Cardiac muscle cell (in vitro differentiated cells and primary cell): ENCODE measurements around the gene SELE. TPM values are rescaled to one million over a fixed set of nuclear protein-coding genes. Genes with fewer than 3 reads are reported as not detected.

Experiments
- DNase-seq, 2 donors: peaks; one replicate each; pipeline versions ENCODE4 v3.0.0 to v3.0.0-alpha.2; 2010 to 2017; ENCODE audit warnings: low read depth in 1 of 2, low spot score in 1 of 2
- H3K27ac ChIP-seq: fragments of 200-600 bp; sonication (generic); 2 replicates; pipeline ENCODE4 v1.5.1; 2016
- H3K27me3 ChIP-seq: fragments of 200-600 bp; sonication (generic); 2 replicates; pipeline ENCODE4 v1.6.0; 2016; ENCODE audit warnings: control low read depth
- H3K36me3 ChIP-seq: fragments of 200-600 bp; sonication (generic); 2 replicates; pipeline ENCODE4 v1.5.1; 2016; ENCODE audit warnings: control low read depth
- H3K4me1 ChIP-seq: fragments of 200-600 bp; sonication (generic); 2 replicates; pipeline ENCODE4 v1.8.1; 2017; ENCODE audit warnings: low read depth, mild to moderate bottlenecking, mixed run types
- H3K4me3 ChIP-seq: fragments of 200-600 bp; sonication (generic); 2 replicates; pipeline ENCODE4 v1.5.1; 2016; ENCODE audit warnings: mild to moderate bottlenecking
- H3K9me3 ChIP-seq: fragments of 200-600 bp; sonication (generic); 2 replicates; pipeline ENCODE4 v1.5.1; 2017; ENCODE audit warnings: low read depth, mild to moderate bottlenecking, control low read depth
- CTCF ChIP-seq: IDR thresholded peaks from 2 replicates; pipeline ENCODE4 v1.5.1; 2012; ENCODE audit warnings: low read depth, mild to moderate bottlenecking, low read length
- polyA plus RNA-seq: library from polyadenylated mRNA; unstranded; fragments of >200 nt; fragmentation: Nextera tagmentation; extraction: Ambion mirVana; gene quantifications from 2 replicates; pipeline ENCODE4 v1.2.1, GENCODE V29; 2016
- total RNA-seq: library from RNA; depleted of rRNA; stranded (reverse); fragments of >200 nt; gene quantifications from 2 replicates; pipeline ENCODE4 v1.2.3, GENCODE V29; 2016

SELE gene
- total and polyA plus RNA-seq, 2 experiments from 2014 or later, result not detected

GRCh38 chr1:169681140-169681539 lies 52.7 kb downstream of the SELE start:
- Histone ChIP-seq H3K27ac (no peak overlapping the region), H3K27me3 (peaks cover 63% of the 10 kb centered on the region)
- TF ChIP-seq CTCF, result no peak

GRCh38 chr1:169680377-169681019 lies 53.4 kb downstream of the SELE start:
- DNase-seq, result no peak

More at GRCh38 chr1:169681140-169681539, 52.7 kb downstream of the SELE start:
- H3K36me3 ChIP-seq, result no peaks in the 10 kb centered on the region
- no peak for DNase-seq
- H3K4me1 ChIP-seq, result no peaks in the 10 kb centered on the region
- H3K4me3 ChIP-seq, result no peak overlapping the region
- H3K9me3 ChIP-seq, result no peaks in the 10 kb centered on the region

GRCh38 chr1:169679692-169680091 lies 54.2 kb downstream of the SELE start:
- TF ChIP-seq CTCF, result no peak
- H3K27me3 ChIP-seq, result peaks cover 69% of the 10 kb centered on the region
- DNase-seq, result no peak

More at GRCh38 chr1:169680377-169681019, 53.4 kb downstream of the SELE start:
- no peaks in the 10 kb centered on the region for H3K4me1 ChIP-seq
- H3K27me3 ChIP-seq, result peaks cover 69% of the 10 kb centered on the region
- no peaks in the 10 kb centered on the region for H3K9me3 ChIP-seq
- H3K4me3 ChIP-seq, result no peak overlapping the region
- no peak overlapping the region for H3K27ac ChIP-seq
- no peak for TF ChIP-seq CTCF
- H3K36me3 ChIP-seq, result no peaks in the 10 kb centered on the region

GRCh38 chr1:169676001-169676400 lies 57.9 kb downstream of the SELE start:
- peak in 1 of 2 donors; percentile 88 for DNase-seq
- Histone ChIP-seq H3K27ac (no peak overlapping the region), H3K36me3 (no peaks in the 10 kb centered on the region)

More at GRCh38 chr1:169679692-169680091, 54.2 kb downstream of the SELE start:
- Histone ChIP-seq H3K4me3 (no peak overlapping the region), H3K36me3 (no peaks in the 10 kb centered on the region), H3K4me1 (no peaks in the 10 kb centered on the region), H3K9me3 (no peaks in the 10 kb centered on the region), H3K27ac (no peak overlapping the region)

More at GRCh38 chr1:169676001-169676400, 57.9 kb downstream of the SELE start:
- peaks cover 41% of the 10 kb centered on the region for H3K27me3 ChIP-seq
- no peak overlapping the region for H3K4me3 ChIP-seq
- H3K9me3 ChIP-seq, result no peaks in the 10 kb centered on the region
- H3K4me1 ChIP-seq, result no peaks in the 10 kb centered on the region
- no peak for TF ChIP-seq CTCF

Other genes with a start within 250 kb of the SELE start
- 16.2 and 18.6 TPM in 2 replicates for gene SLC19A2, start 248.1 kb downstream of the SELE start, total RNA-seq
- 8.8 and 19.4 TPM in 2 replicates for gene SLC19A2, start 248.1 kb downstream of the SELE start, polyA plus RNA-seq
- not detected in 2 replicates for gene F5, start 147.6 kb downstream of the SELE start, total RNA-seq
- 0.01 and 0.17 TPM in 2 replicates for gene F5, start 147.6 kb downstream of the SELE start, polyA plus RNA-seq
- not detected in 2 replicates for gene SELP, start 104.0 kb downstream of the SELE start, total RNA-seq
- not detected in 2 replicates for gene SELP, start 104.0 kb downstream of the SELE start, polyA plus RNA-seq
- 0.63 TPM in 1 of 2 replicates, not detected in the other for gene SELL, start 22.5 kb downstream of the SELE start, total RNA-seq
- not detected in 2 replicates for gene SELL, start 22.5 kb downstream of the SELE start, polyA plus RNA-seq
- gene METTL18, start 60.8 kb upstream of the SELE start, total RNA-seq, result 4.0 and 4.5 TPM in 2 replicates
- gene METTL18, start 60.8 kb upstream of the SELE start, polyA plus RNA-seq, result 9.5 and 10.8 TPM in 2 replicates
- 4.6 and 7.5 TPM in 2 replicates for gene SCYL3, start 159.8 kb upstream of the SELE start, total RNA-seq
- gene SCYL3, start 159.8 kb upstream of the SELE start, polyA plus RNA-seq, result 7.7 and 9.4 TPM in 2 replicates